GM10847 (cell line): ENCODE results near the gene AARS1.

Source experiments
- POLR2A ChIP-seq: IDR thresholded peaks from 2 replicates; pipeline ENCODE4 v1.6.1; 2011; ENCODE audit not compliant: insufficient read length; ENCODE audit errors: extremely low read depth

AARS1 gene

DNA sequence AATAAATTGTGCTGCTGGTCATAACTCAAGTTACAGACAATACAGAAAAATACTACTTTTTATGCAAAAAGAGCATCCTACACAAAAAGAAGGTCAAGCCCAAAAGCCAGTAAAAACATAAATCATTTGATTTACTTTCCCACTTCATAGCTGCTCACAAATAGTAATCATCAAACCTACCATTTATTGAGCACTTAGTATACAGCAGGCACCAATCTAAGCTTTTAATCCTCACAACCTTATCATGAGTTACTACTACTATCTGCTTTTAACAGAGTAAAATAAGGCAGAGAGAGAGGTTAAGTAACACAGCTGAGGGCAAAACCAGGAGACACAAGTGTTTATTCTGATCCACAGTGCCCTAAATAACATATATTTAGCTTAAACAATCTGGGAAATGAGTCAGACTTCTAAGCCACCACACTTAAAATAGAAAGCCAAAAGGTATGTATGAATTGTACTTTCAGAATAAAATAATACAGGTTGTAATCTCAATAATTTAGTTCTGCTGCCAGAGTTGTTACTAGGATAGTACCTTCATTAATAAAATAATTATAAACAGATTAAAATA lies 1.7 kb upstream of the AARS1 start:
- TF ChIP-seq POLR2A, result no peak

- no peak for TF ChIP-seq POLR2A
Measured at GRCh38 chr16:70276392-70276791, 12.9 kb downstream of the AARS1 start.

DNA sequence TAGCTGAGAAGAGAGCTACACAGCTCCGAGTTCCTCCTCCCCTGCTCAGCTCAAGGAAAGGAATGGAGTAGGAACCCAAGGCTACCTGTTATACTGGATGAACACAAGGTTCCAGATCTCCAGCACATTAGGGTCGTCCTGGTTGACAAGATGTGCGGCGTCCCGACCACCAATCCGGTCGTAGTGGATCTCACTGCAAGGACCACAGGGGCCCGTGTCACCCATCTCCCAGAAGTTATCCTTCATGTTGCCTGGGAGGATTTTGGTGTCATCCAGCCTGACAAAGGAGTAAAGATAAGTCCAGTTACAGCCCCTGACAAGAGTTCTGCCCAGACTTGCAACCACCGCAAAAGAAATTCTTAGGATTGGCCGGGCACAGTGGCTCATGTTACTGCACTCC lies 17.6 kb downstream of the AARS1 start:
- TF ChIP-seq POLR2A, result no peak

GRCh38 chr16:70270176-70270575 lies 19.1 kb downstream of the AARS1 start:
- no peak for TF ChIP-seq POLR2A

GRCh38 chr16:70269471-70269870 lies 19.8 kb downstream of the AARS1 start:
- no peak for TF ChIP-seq POLR2A

- no peak for TF ChIP-seq POLR2A
Measured at GRCh38 chr16:70267516-70267915, 21.8 kb downstream of the AARS1 start.

GRCh38 chr16:70258946-70259345 lies 30.4 kb downstream of the AARS1 start:
- TF ChIP-seq POLR2A, result no peak

GRCh38 chr16:70258065-70258464 lies 31.2 kb downstream of the AARS1 start:
- TF ChIP-seq POLR2A, result no peak

DNA sequence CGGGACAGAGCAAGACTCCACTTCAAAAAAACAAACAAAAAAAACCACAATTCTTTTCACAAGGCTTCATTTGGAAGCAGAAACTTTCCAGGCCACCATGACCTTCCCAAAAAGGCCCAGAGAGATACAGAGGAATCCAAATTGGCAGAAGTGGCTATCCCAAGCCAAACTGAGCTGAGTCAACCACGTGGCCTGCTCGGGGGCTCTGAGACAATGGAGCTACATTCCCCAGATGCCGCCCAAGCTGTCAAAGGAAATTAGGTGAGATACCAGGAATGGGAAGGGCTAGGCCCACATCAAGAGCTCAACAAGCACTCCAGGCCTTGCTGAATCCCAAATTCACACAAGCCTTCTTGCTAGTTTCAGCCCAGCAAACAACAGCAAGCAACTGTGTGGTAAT lies 31.9 kb downstream of the AARS1 start:
- TF ChIP-seq POLR2A, result no peak

DNA sequence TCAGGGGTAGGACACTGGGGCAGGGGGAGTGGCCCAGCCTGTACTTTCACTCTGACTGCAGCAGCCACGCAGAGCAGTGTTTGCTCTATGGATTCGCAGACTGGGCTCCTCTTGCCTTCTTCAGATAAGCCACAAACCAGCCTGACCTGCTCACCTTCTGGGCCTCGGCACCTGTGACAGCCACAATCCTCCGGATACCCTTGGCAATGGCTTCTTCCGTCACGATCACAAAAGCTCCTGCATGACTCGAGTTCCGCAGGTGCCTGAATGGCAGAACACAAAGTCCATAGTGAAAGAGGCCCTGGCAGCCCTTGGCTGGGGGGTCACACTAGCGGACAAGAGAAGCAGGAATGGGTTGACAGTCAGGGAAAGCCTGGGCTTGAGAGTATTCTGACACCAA lies 33.7 kb downstream of the AARS1 start:
- no peak for TF ChIP-seq POLR2A

DNA sequence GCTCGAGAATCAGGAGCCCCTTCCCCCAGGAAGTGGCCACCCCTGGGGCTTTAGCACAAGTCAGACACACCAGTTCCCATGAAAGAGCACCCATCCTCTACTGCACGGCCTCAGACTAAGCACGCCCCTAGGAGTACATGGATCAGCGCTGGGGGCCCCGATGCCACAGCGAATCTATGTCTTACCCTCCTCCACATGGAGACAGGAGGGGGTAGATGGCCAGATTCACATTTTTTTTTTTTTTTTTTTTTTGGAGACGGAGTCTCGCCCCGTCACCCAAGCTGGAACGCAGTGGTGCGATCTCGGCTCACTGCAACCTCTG lies 34.4 kb downstream of the AARS1 start:
- TF ChIP-seq POLR2A, result no peak

- TF ChIP-seq POLR2A, result no peak
Measured at GRCh38 chr16:70254180-70254964, 34.9 kb downstream of the AARS1 start.

DNA sequence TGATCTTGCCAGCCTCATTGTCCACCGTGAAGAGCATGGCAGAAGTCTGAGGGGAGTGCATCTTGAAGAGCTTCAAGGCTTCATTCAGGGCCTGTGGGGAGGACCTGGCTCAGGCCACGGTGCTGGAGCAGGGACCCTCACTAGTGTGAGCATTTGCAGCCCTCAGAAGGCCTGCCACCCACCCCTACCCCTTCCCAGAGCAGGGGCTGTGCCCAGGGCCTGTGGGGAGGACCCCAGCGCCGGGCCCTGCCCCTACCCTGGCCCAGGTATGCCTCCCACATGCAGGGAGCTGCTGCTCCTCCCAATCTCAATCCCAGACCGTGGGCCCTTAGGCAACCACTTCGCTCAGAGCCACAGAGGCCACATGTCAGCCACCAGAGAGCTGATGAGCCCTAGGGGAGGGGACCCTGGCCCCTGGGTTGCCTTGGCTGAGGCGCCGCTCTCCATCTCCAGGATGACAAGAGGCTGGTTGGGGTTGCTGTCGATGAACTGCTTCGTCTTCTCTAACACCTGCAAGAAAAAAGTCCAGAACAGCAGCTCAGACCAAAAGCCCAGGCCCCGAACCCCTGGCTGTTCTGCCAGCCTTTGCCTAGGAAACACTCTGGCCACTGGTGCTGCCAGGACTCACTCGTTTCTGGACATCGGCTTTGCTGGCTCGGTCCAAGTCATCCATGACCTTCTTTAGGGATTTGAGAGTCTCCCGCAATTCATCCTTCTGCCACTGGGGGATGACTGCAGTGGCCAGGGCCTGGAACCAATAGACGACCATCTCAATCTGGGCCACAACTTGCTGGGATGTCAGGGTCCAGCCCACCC lies 35.8 kb downstream of the AARS1 start:
- no peak for TF ChIP-seq POLR2A

- no peak for TF ChIP-seq POLR2A
Measured at GRCh38 chr16:70252355-70252988, 36.8 kb downstream of the AARS1 start.

GRCh38 chr16:70251629-70252354 lies 37.5 kb downstream of the AARS1 start, which contains the start of gene EXOSC6:
Gene EXOSC6, minus strand, starts transcription at chr16:70251940. Its CDS starts 40 bp downstream, at chr16:70251900.
- peak; percentile 89 for TF ChIP-seq POLR2A
